ENCODE results near the gene IGSF11. TPM values are rescaled to one million over a fixed set of nuclear protein-coding genes. Genes with fewer than 3 reads are reported as not detected.

The IGSF11 gene
- total and polyA plus RNA-seq, 9 of the 15 experiments (the other 6 are each of a cell fraction or from before 2014, with no cell fraction given): 1.2 to 2.8 (median 1.7) TPM

GRCh38 chr3:118943597-118943996, 91.0 kb downstream of the IGSF11 start:
- Histone ChIP-seq H3K27me3 (ENCODE audit: control insufficient read depth in 2 of 2, insufficient read depth in 2 of 2, low read length in 2 of 2) (no peaks in the 10 kb centered on the region), H3K79me2 (ENCODE audit: control insufficient read depth, insufficient read depth, low read length) (no peaks in the 10 kb centered on the region), H3K27ac (ENCODE audit: extremely low read depth, low read depth, low read length) (no peak overlapping the region; the same call in 2 of the 3 replicates), H3K4me2 (ENCODE audit: insufficient read depth, low read length) (peak overlapping the region; percentile 1; the same call in 1 of the 2 replicates), H3K36me3 (ENCODE audit: control insufficient read depth, insufficient read depth, low read length) (no peaks in the 10 kb centered on the region), H3K9me3 (replicated peaks; ENCODE audit: control insufficient read depth, insufficient read depth, low read depth, low read length) (no peaks in the 10 kb centered on the region), H3K9me1 (ENCODE audit: control insufficient read depth, insufficient read depth, low read length) (no peaks in the 10 kb centered on the region), H2AFZ (ENCODE audit: low read depth, low read length) (no peak overlapping the region), H3K9ac (ENCODE audit: insufficient read depth in 1 of 2, low read depth in 2 of 2, low read length in 2 of 2) (no peak overlapping the region), H3K4me1 (replicated peaks in 1 of 2; ENCODE audit: control insufficient read depth in 2 of 2, insufficient read depth in 2 of 2, low read length in 2 of 2) (peaks cover 0 to 34% of the 10 kb centered on the region in 2 experiments), H4K20me1 (replicated peaks; ENCODE audit: control insufficient read depth, insufficient read depth, low read length) (no peaks in the 10 kb centered on the region), H3K4me3 (no peak overlapping the region)
- FAIRE-seq (peak; percentile 29), DNase-seq (ENCODE audit: extremely low read depth in 1 of 4, low spot score in 3 of 4) (peak; percentile 22 to 71 (median 27)), ATAC-seq (peak; percentile 45)
- ChIA-PET CTCF (ENCODE audit: low intra/inter-chr PET ratio) (no interaction called here), POLR2A (interaction anchor here (1.0 to 2.2 kb wide), 2 partner anchors 8 to 30 kb away, joined by 3 to 6 read pairs; no protein-coding TSS in a partner anchor)
- in situ Hi-C loops (cut with MboI): no loop called here
- no TSS peak for BruUV-seq (replicated peaks)
- intact Hi-C loops (cut with micrococcal nuclease): no loop called here
- TF ChIP-seq ZNF24 (IDR thresholded peaks at IDR 0.05): no peak
- TF ChIP-seq PHF20 (IDR thresholded peaks at IDR 0.05; ENCODE audit: partially characterized antibody): no peak
- no peak for TF ChIP-seq SREBF2 (CRISPR knock-in tag; IDR thresholded peaks at IDR 0.05)
- TF ChIP-seq SMAD4 (CRISPR knock-in tag; conservative IDR thresholded peaks at IDR 0.05): no peak
- no peak for TF ChIP-seq DNMT1 (IDR thresholded peaks at IDR 0.05)
- no peak for TF ChIP-seq ZNF518B (CRISPR knock-in tag; IDR thresholded peaks at IDR 0.05)
- TF ChIP-seq KLF10 (CRISPR knock-in tag; IDR thresholded peaks at IDR 0.05): no peak
- TF ChIP-seq ZNF263 (CRISPR knock-in tag; IDR thresholded peaks at IDR 0.05; ENCODE audit: borderline replicate concordance): no peak
- TF ChIP-seq CBFA2T3 (IDR thresholded peaks at IDR 0.05): peak; percentile 79
- peak; percentile 32; the same call in 1 of the 2 replicates for TF ChIP-seq PML (IDR thresholded peaks at IDR 0.05; ENCODE audit: low read length)
- TF ChIP-seq DPF2 (IDR thresholded peaks at IDR 0.05): peak; percentile 71
- peak in 1 of 2 experiments; percentile 36; a peak in 1 of 4 replicates for TF ChIP-seq TBL1XR1 (IDR thresholded peaks at IDR 0.05; ENCODE audit: low read length in 2 of 2)
- TF ChIP-seq RBM22 (IDR thresholded peaks at IDR 0.05; ENCODE audit: low read depth, low read length, poor library complexity, severe bottlenecking): no peak
- peak; percentile 38; the same call in 1 of the 2 replicates for TF ChIP-seq STAT5A (IDR thresholded peaks at IDR 0.05; ENCODE audit: borderline replicate concordance, low read length)
- TF ChIP-seq EGR1 (conservative IDR thresholded peaks at IDR 0.05): no peak
- no peak for TF ChIP-seq NRF1 (conservative IDR thresholded peaks at IDR 0.05 in 1 of 2, IDR thresholded peaks at IDR 0.05 in 1 of 2)
- TF ChIP-seq HNRNPUL1 (IDR thresholded peaks at IDR 0.05; ENCODE audit: low read length): no peak
- peak; percentile 78 for TF ChIP-seq NFIC (IDR thresholded peaks at IDR 0.05)
- TF ChIP-seq ESRRA (IDR thresholded peaks at IDR 0.05; ENCODE audit: borderline replicate concordance, low read depth): no peak
- TF ChIP-seq POU5F1 (IDR thresholded peaks at IDR 0.05; ENCODE audit: borderline replicate concordance, low read depth, low read length, partially characterized antibody): no peak
- no peak for TF ChIP-seq RBM39 (optimal IDR thresholded peaks at IDR 0.05; ENCODE audit: low read depth, low read length)
- no peak for TF ChIP-seq MCM7 (IDR thresholded peaks at IDR 0.05)
- TF ChIP-seq ATF6 (CRISPR knock-in tag; IDR thresholded peaks at IDR 0.05): no peak
